ENCODE data around the gene TOM1L2. TPM values are rescaled to one million over a fixed set of nuclear protein-coding genes. Genes with fewer than 3 reads are reported as not detected.

Gene TOM1L2
- total RNA-seq, 1 donor from 2014 or later, result 19.4 TPM

DNA sequence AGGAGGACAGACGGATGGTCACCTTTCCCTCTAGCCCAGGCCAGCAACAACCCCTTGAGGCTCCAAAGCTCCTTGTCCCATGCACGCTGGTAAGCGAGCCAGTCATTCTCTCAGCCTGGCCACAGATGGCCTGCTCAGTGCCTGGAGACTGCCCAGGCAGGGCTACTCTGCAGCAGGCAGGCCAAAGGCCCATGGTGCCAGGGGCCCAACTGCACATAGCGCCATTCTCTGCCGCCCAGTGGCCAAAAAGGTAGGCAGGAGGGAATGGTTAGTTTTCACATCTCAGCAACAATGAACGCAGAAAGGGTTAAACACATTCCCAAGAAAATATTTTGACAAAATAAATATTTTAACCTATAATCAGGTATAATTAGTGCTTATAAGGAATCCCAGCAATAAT lies 127.7 kb downstream of the TOM1L2 start:
- no peak overlapping the region for H3K4me3 ChIP-seq (ENCODE audit: low read depth, low read length)
- TF ChIP-seq, protein P1, sequence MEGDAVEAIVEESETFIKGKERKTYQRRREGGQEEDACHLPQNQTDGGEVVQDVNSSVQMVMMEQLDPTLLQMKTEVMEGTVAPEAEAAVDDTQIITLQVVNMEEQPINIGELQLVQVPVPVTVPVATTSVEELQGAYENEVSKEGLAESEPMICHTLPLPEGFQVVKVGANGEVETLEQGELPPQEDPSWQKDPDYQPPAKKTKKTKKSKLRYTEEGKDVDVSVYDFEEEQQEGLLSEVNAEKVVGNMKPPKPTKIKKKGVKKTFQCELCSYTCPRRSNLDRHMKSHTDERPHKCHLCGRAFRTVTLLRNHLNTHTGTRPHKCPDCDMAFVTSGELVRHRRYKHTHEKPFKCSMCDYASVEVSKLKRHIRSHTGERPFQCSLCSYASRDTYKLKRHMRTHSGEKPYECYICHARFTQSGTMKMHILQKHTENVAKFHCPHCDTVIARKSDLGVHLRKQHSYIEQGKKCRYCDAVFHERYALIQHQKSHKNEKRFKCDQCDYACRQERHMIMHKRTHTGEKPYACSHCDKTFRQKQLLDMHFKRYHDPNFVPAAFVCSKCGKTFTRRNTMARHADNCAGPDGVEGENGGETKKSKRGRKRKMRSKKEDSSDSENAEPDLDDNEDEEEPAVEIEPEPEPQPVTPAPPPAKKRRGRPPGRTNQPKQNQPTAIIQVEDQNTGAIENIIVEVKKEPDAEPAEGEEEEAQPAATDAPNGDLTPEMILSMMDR (conservative IDR thresholded peaks at IDR 0.05; ENCODE audit: low read depth, low read length), result no peak
- DNase-seq (ENCODE audit: low read depth), result no peak

DNA sequence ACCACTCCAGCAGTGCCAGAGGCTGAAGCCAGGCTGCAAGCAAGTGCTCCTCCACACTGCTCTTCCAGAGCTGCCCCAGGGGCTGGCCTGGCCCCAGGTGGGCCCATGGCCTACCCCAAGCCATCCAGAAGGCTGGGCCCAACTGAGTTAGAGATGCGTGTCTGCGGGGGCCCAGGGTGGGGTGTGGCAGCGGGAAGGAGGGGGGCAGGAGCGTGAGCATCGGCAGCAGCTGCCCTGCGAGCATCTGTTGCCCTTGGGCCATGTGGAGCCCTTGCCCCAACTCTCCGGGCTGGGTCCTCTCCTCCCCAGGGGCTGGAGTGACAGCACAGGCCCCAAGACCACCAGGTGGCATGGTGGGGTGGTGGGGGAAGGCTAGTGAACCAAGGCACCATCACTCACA lies 128.1 kb downstream of the TOM1L2 start:
- TF ChIP-seq, protein P1 (conservative IDR thresholded peaks at IDR 0.05; ENCODE audit: low read depth, low read length), result no peak
- DNase-seq (ENCODE audit: low read depth), result no peak
- H3K4me3 ChIP-seq (ENCODE audit: low read depth, low read length), result no peak overlapping the region

DNA sequence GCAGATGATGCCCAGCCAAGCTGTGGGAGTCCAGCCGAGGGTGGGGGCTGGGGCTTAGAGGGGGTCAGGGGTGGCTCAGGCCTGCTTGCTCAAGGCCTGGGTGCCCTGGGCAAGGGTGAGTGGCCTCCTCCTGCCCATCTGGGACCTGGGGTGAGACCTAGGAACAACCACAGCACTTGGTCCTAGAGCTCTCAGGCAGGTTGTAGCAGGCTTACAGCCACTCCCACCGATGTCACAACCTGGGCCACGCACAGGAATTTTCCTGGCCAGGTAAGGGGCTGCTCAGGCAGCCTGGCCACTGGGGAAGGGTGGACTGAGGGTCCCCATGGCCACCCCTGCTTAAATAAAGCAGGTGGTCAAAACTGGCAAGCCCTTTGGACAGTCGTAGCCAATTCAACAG lies 129.1 kb downstream of the TOM1L2 start:
- TF ChIP-seq, protein P1 (conservative IDR thresholded peaks at IDR 0.05; ENCODE audit: low read depth, low read length), result no peak
- no peak for DNase-seq (ENCODE audit: low read depth)
- no peak overlapping the region for H3K4me3 ChIP-seq (ENCODE audit: low read depth, low read length)

DNA sequence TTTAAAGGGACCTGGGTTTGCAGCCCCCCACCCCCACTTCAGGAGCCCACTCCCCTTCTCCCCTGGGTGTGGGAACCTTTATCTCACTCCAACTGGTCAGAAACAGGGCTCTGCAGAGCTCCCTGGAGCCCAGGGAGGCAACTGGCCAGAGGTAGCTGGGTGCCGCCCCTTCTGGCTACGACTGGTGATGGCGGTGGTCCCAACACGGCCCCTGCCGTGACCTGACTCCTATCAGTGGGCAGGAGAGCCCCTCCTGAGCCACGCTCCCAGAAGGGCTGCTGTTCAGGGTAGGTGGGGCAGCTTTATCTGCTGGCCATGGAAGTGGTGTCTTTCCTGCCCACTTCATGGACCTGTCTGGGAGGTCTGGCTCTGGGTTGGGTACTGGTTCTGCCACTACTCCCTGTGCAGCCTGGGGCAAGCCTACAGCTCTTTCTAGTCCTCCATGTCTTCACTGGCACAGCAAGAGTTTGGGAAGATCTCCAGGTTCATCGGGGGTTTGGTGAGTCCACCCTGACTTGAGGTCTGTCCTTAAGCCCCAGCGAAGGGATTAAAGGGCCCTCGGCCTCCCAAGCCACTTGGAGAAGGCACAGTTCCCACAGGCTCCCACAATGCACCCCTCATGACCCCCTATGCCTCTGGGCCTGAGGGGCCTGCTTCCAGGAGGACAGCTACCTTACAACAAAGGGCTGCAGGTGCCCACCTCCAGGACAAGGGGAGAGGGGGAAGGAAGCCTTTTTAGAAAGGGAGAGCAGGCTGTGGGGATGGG lies 129.9 kb downstream of the TOM1L2 start:
- TF ChIP-seq, protein P1 (conservative IDR thresholded peaks at IDR 0.05; ENCODE audit: low read depth, low read length), result no peak
- DNase-seq (ENCODE audit: low read depth), result no peak
- H3K4me3 ChIP-seq (ENCODE audit: low read depth, low read length), result no peak overlapping the region

DNA sequence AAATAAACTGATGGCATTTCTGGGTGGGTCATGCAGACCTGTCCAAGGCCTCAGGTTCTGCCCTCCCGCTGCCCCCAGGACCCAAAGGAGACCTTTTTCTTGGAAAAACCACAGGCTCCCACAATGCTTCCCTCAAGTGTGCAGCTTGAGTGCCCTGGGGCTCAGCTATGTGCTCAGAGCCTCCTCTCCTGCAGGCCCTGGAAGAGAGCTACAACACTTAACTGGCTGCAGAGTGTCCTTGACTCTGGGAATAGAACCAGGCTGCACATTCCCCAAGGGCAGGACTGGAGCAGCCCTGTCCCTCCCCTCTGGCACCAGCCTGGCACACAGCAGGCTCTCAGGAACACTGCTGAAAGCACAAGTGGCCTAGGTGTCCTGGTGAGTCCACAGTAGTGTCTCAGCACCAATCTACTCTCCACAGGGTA lies 130.6 kb downstream of the TOM1L2 start:
- TF ChIP-seq, protein P1 (conservative IDR thresholded peaks at IDR 0.05; ENCODE audit: low read depth, low read length), result no peak
- no peak for DNase-seq (ENCODE audit: low read depth)

DNA sequence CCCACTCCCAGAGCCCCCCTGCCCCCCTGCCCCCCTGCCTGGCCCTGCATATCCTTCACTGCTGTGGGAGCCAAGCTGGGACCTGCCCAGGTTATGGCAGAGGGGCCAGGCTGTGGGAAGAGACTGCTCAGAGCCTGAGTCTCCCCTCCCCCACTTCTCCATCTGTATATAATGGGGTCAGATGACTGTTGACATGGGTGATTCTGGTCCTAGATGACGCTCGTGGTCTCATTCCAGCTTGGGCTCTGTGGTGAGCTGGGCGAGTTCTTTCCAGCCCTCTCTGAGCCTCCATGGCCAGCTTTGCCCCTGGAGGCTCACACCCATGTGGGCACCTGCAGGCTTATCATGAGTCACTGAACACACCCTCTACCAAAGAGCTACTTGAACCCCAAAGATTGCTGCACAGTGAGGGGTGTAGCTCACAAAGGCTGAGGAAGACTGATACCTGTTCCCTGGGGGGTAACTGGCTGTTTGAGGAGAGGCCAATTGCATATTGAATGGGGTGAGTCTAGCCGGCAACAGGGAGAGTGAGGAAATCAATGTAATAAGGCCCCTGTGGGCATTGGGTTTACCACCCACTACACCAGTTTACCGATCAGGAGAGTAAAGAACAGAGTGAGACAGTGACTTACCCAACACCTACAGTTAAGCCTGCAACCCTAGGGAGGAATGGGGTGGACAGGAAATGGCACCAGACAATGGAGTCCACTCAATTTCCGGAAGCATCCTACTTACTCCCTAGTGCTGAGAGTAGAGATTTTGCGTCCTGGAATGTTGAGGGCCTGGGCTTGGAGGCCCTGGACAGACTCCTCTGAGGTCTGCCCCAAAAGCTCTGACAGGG lies 131.2 kb downstream of the TOM1L2 start:
- TF ChIP-seq, protein P1 (conservative IDR thresholded peaks at IDR 0.05; ENCODE audit: low read depth, low read length), result no peak
- H3K4me3 ChIP-seq (ENCODE audit: low read depth, low read length), result peak overlapping the region; percentile 58
- DNase-seq (ENCODE audit: low read depth), result no peak

More for the DNA sequence above, 130.6 kb downstream of the TOM1L2 start:
- no peak overlapping the region for H3K4me3 ChIP-seq (ENCODE audit: low read depth, low read length)
